Panc1 (cell line): ENCODE results near the gene C5orf58. TPM values are rescaled to one million over a fixed set of nuclear protein-coding genes. Genes with fewer than 3 reads are reported as not detected.

Experiments
- ATAC-seq: fragments of 200-7000 bp; cut with Tn5 transposase; 2 replicates; pipeline ENCODE4 v1.9.1; 2020; ENCODE audit warnings: mild to moderate bottlenecking, moderate library complexity
- BruUV-seq: library from RNA; stranded (reverse); fragments of 400-500 nt; replicated peaks from 2 replicates; lab custom pipeline; 2021; lab: Mats Ljungman, UMichigan
- CTCF ChIA-PET: fragments of 300-600 bp; sonication (Branson Sonifier 250); formaldehyde crosslinking; loops from one replicate; lab custom pipeline; 2022; ENCODE audit warnings: antibody characterized with exemption; lab: Charles Lee
- POLR2A ChIA-PET: fragments of 300-600 bp; sonication (Branson Sonifier 250); formaldehyde crosslinking; loops from one replicate; lab custom pipeline; 2022; ENCODE audit warnings: antibody characterized with exemption; lab: Charles Lee
- DNase-seq: peaks from one replicate; pipeline ENCODE4 v3.0.0-alpha.2; 2010; ENCODE audit warnings: low read depth, low spot score
- H3K27ac ChIP-seq: 2 replicates; pipeline ENCODE4 v1.5.1; 2011; ENCODE audit warnings: mild to moderate bottlenecking, low read length, inconsistent platforms
- H3K27me3 ChIP-seq: fragments of 200-500 bp; sonication (Bioruptor generic); 2 replicates; pipeline ENCODE4 v1.6.0; 2014; ENCODE audit warnings: low read length, inconsistent platforms; ENCODE audit not compliant: control insufficient read depth, insufficient read depth
- H3K36me3 ChIP-seq: fragments of 200-500 bp; sonication (Bioruptor generic); 2 replicates; pipeline ENCODE4 v1.5.1; 2014; ENCODE audit warnings: inconsistent platforms, mild to moderate bottlenecking, low read length, moderate library complexity; ENCODE audit not compliant: control insufficient read depth, insufficient read depth
- H3K4me1 ChIP-seq: 2 replicates; pipeline ENCODE4 v1.5.1; 2011; ENCODE audit warnings: inconsistent platforms, mild to moderate bottlenecking, low read length, moderate library complexity; ENCODE audit not compliant: control insufficient read depth, insufficient read depth
- H3K4me3 ChIP-seq, 2 experiments: 2 replicates each; pipeline ENCODE4 v1.5.1; 2011 to 2012; ENCODE audit warnings: low read depth in 2 of 2, low read length in 2 of 2, mild to moderate bottlenecking in 2 of 2, inconsistent platforms in 1 of 2, moderate library complexity in 1 of 2
- H3K9me3 ChIP-seq: fragments of 200-500 bp; sonication (Bioruptor generic); 2 replicates; pipeline ENCODE4 v1.5.1; 2014; ENCODE audit warnings: low read depth, mild to moderate bottlenecking, inconsistent platforms, low read length, moderate library complexity; ENCODE audit not compliant: control insufficient read depth, insufficient read depth
- CTCF ChIP-seq: fragments of 450-650 bp; IDR thresholded peaks from 2 replicates; pipeline ENCODE4 v1.5.1; 2017; ENCODE audit warnings: mild to moderate bottlenecking
- POLR2AphosphoS5 ChIP-seq: IDR thresholded peaks from 2 replicates; pipeline ENCODE4 v1.6.1; 2012; ENCODE audit warnings: mild to moderate bottlenecking, low read depth, low read length, moderate library complexity
- SIN3A ChIP-seq: IDR thresholded peaks from 2 replicates; pipeline ENCODE4 v1.6.1; 2012; ENCODE audit warnings: low read depth, mild to moderate bottlenecking, low read length, moderate library complexity, borderline replicate concordance; ENCODE audit not compliant: insufficient read depth
- TCF7L2 ChIP-seq: IDR thresholded peaks from 2 replicates; pipeline ENCODE4 v1.6.1; 2011; ENCODE audit warnings: mild to moderate bottlenecking, low read depth, low read length, inconsistent platforms
- in situ Hi-C: cut with HindIII; loops from 2 replicates; pipeline ENCODE4 v1.10.0; 2016; ENCODE audit warnings: low sequenced_read_pairs, low pct_unique_long_range_greater_than_20kb
- intact Hi-C: fragments of 100-400 bp; cut with micrococcal nuclease; formaldehyde crosslinking; loops from one replicate; pipeline ENCODE4 v1.10.0; 2022; ENCODE audit not compliant: unreplicated experiment
- total RNA-seq: library from RNA; stranded (reverse); gene quantifications from one replicate; pipeline ENCODE4 v1.2.1, GENCODE V29; 2021; ENCODE audit not compliant: unreplicated experiment
- TF ChIP-seq, protein P1 (sequence below), 2 experiments: IDR thresholded peaks; 2 replicates each; pipeline ENCODE4 v1.6.1; 2011 to 2012; ENCODE audit warnings: low read depth in 2 of 2, control low read depth in 1 of 2, low read length in 1 of 2, mild to moderate bottlenecking in 1 of 2, moderate library complexity in 1 of 2; ENCODE audit not compliant: insufficient read depth in 1 of 2

Gene C5orf58
- total RNA-seq, 1 experiment from 2014 or later, result 0.15 TPM

GRCh38 chr5:170184737-170185136, 48.0 kb upstream of the C5orf58 start:
- H3K4me1 ChIP-seq, result peaks cover 39% of the 10 kb centered on the region
- BruUV-seq, result no TSS peak
- TF ChIP-seq TCF7L2 (no peak), POLR2AphosphoS5 (no peak), CTCF (no peak)
- TF ChIP-seq, protein P1, sequence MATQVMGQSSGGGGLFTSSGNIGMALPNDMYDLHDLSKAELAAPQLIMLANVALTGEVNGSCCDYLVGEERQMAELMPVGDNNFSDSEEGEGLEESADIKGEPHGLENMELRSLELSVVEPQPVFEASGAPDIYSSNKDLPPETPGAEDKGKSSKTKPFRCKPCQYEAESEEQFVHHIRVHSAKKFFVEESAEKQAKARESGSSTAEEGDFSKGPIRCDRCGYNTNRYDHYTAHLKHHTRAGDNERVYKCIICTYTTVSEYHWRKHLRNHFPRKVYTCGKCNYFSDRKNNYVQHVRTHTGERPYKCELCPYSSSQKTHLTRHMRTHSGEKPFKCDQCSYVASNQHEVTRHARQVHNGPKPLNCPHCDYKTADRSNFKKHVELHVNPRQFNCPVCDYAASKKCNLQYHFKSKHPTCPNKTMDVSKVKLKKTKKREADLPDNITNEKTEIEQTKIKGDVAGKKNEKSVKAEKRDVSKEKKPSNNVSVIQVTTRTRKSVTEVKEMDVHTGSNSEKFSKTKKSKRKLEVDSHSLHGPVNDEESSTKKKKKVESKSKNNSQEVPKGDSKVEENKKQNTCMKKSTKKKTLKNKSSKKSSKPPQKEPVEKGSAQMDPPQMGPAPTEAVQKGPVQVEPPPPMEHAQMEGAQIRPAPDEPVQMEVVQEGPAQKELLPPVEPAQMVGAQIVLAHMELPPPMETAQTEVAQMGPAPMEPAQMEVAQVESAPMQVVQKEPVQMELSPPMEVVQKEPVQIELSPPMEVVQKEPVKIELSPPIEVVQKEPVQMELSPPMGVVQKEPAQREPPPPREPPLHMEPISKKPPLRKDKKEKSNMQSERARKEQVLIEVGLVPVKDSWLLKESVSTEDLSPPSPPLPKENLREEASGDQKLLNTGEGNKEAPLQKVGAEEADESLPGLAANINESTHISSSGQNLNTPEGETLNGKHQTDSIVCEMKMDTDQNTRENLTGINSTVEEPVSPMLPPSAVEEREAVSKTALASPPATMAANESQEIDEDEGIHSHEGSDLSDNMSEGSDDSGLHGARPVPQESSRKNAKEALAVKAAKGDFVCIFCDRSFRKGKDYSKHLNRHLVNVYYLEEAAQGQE (IDR thresholded peaks at IDR 0.05; ENCODE audit: insufficient read depth in 1 of 2, low read depth in 2 of 2, low read length in 1 of 2), result peak; percentile 62 to 73; a peak in 3 of 4 replicates
- POLR2A ChIA-PET, result no interaction called here
- ATAC-seq (no peak), DNase-seq (no peak)
- intact Hi-C loops, result loop anchor here (1.0 kb wide), 1 partner anchor 84 kb away; no protein-coding TSS in a partner anchor
- in situ Hi-C loops, result no loop called here
- H3K4me3 ChIP-seq, result no peak overlapping the region
- H3K36me3 ChIP-seq, result no peaks in the 10 kb centered on the region
- CTCF ChIA-PET, result interaction anchor here (0.9 to 1.4 kb wide), 4 partner anchors 31 to 483 kb away, joined by 3 to 4 read pairs (median 3); no protein-coding TSS in a partner anchor
- H3K27me3 ChIP-seq, result no peaks in the 10 kb centered on the region
- no peaks in the 10 kb centered on the region for H3K9me3 ChIP-seq
- H3K27ac ChIP-seq, result peak overlapping the region; percentile 80

GRCh38 chr5:170186156-170186555, 46.6 kb upstream of the C5orf58 start:
- no TSS peak for BruUV-seq
- H3K4me3 ChIP-seq, result no peak overlapping the region
- CTCF ChIA-PET, result interaction anchor here (0.7 to 1.4 kb wide), 2 partner anchors 30 to 85 kb away, joined by 3 read pairs; no protein-coding TSS in a partner anchor
- peaks cover 34% of the 10 kb centered on the region for H3K4me1 ChIP-seq
- H3K9me3 ChIP-seq, result no peaks in the 10 kb centered on the region
- no peak for ATAC-seq
- H3K36me3 ChIP-seq, result no peaks in the 10 kb centered on the region
- no peak for DNase-seq
- H3K27me3 ChIP-seq, result no peaks in the 10 kb centered on the region
- POLR2A ChIA-PET, result no interaction called here
- in situ Hi-C loops (no loop called here), intact Hi-C loops (no loop called here)
- H3K27ac ChIP-seq, result peak overlapping the region; percentile 80
- TF ChIP-seq, protein P1 (IDR thresholded peaks at IDR 0.05; ENCODE audit: insufficient read depth in 1 of 2, low read depth in 2 of 2, low read length in 1 of 2), result no peak
- no peak for TF ChIP-seq POLR2AphosphoS5
- TF ChIP-seq TCF7L2, result no peak
- TF ChIP-seq SIN3A, result no peak
- TF ChIP-seq CTCF, result no peak
